ENCODE data around the gene S100B. TPM values are rescaled to one million over a fixed set of nuclear protein-coding genes. Genes with fewer than 3 reads are reported as not detected.

Gene S100B
- not detected in 5 replicates for total RNA-seq (2022; extraction: Qiagen RNA extraction; ENCODE audit: low read depth)

DNA sequence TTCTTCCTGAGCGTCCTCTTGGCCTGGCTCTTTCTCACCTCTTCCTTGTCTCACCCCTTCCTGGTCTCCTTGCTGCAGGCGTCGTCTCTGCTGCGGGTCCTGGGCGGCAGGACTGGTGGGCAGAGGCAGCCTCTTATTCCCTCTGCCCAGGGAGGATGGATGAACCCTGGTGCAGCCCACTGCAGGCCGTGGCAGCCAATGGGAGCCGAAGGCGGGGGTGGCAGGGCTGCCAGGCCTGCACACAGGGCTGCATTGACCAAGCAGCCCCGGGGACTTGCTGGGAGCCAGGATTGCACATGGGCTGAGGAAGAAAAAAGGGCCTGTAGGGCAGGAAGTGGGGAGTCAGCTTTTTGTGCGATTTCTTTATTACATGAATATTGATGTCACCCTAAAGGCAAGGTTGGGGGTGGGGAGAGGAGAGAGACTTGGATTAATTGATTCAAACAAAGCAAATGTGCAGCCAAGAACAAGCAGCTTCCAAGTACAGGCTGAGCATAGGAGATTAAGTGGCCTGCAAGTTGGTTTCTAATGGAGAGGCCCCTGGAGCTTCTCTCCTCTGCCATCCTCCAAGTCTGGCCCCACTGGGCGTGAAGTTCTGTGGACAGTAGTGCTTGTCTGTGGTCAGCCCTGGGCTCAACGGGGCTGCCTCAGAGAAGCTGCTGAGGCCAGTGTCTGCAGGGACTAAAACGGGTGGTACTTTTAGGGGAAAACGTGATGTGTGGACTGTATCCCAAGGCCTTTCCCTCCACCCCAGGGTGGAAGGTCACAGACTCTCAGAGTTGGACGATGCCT, at the start of gene S100B:
Gene S100B (minus strand): TSS at position 108 of the 792 bp plus-strand sequence. CDS start 2,667 bp downstream, outside the sequence.

DNA sequence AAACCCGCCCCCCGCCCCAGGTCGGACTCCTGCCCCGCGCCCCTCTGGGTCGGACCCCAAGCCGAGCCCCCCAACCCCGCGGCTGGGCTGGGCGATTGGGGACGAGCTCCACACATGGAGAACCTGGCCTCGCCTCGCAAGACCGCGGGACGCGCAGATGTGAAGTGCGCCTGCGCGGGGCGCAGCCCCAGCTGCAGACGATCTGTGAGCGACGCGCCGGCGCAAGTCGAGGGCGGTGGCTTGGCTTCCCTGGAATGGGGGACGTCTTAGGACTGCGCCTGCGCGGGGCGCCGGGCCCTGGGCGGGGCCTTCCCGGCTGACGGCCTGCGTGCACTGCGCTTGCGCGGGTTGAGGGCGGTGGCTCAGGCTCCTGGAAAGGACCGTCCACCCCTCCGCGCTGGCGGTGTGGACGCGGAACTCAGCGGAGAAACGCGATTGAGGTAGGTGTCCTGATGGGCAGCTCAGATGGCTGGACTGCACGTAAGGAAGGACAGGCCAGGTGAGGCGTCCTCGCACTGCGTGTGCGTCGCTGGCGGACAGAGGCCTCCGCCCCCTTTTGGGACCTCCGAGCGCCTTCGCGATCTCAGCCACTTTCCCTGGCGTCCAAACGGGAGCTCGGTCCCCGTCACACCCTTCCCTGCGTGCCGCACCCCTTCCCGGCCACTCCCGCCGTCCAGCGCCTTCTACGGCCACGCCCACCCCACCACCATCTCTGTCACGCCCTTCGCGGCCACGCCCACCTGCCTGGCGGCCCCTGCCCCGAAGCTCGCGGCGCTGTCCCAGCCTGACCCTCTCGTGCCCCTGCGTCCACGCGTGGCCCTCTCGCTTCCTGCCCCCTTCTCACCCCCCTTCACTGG, 30.7 kb upstream of the S100B start, which contains the start of gene PRMT2:
Gene PRMT2 (plus strand): TSS at position 351 of the 857 bp plus-strand sequence. CDS start 1,278 bp downstream, outside the sequence.

Other genes with a start within 250 kb of the S100B start
- gene DIP2A, start 146.2 kb downstream of the S100B start, total RNA-seq (2022; extraction: Qiagen RNA extraction; ENCODE audit: low read depth) = 9.5 to 13.2 TPM (median 11.5 TPM) in 5 replicates
- 47.8 to 54.2 TPM (median 50.3 TPM) in 5 replicates for gene PRMT2, start 30.6 kb upstream of the S100B start, total RNA-seq (2022; extraction: Qiagen RNA extraction; ENCODE audit: low read depth)